ENCODE data around the gene PRKAR2A.

DNA sequence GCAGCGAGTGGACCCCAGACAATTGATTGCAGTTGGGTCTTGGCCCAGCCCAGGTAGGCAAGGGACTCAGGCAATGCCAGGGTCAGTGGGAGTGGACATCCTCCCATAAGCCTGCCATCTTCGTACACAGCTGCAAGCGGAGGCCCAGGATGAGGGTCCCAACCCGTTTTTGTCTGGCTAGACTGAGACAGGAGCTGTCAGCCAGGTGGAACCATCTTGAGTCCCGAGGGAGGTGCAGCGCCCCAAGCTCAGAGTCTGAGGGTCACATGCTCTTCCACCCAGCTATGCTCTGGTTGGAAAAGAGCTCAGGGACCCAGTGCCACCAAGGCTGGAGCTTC is 108.1 kb downstream of the PRKAR2A start:
- TF ChIP-seq POLR2A (IDR thresholded peaks at IDR 0.05), result no peak
- TF ChIP-seq, protein P1, sequence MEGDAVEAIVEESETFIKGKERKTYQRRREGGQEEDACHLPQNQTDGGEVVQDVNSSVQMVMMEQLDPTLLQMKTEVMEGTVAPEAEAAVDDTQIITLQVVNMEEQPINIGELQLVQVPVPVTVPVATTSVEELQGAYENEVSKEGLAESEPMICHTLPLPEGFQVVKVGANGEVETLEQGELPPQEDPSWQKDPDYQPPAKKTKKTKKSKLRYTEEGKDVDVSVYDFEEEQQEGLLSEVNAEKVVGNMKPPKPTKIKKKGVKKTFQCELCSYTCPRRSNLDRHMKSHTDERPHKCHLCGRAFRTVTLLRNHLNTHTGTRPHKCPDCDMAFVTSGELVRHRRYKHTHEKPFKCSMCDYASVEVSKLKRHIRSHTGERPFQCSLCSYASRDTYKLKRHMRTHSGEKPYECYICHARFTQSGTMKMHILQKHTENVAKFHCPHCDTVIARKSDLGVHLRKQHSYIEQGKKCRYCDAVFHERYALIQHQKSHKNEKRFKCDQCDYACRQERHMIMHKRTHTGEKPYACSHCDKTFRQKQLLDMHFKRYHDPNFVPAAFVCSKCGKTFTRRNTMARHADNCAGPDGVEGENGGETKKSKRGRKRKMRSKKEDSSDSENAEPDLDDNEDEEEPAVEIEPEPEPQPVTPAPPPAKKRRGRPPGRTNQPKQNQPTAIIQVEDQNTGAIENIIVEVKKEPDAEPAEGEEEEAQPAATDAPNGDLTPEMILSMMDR (IDR thresholded peaks at IDR 0.05), result no peak
